SK-N-SH (cell line): Measurements from ENCODE around the gene CNDP2. TPM values are rescaled to one million over a fixed set of nuclear protein-coding genes. Genes with fewer than 3 reads are reported as not detected.

ENCODE experiments used
- CTCF ChIA-PET: fragments of 300-600, 350-600 bp; formaldehyde crosslinking; extraction: SDS; loops from one replicate; lab custom pipeline; 2021; lab: Yijun Ruan, JAX
- POLR2A ChIA-PET: fragments of 350-600 bp; sonication (Branson Sonifier 250); formaldehyde crosslinking; extraction: SDS; loops from one replicate; lab custom pipeline; 2020; ENCODE audit warnings: antibody characterized with exemption, inconsistent platforms; lab: Yijun Ruan, JAX
- DNase-seq: peaks from one replicate; pipeline ENCODE4 v3.0.0; 2012
- H2AFZ ChIP-seq: fragments of 200-600 bp; sonication (generic); 2 replicates; pipeline ENCODE4 v1.8.1; 2016; ENCODE audit warnings: antibody characterized with exemption, mild to moderate bottlenecking, low read depth
- H3F3A ChIP-seq: fragments of 200-600 bp; sonication (generic); replicated peaks from 2 replicates; pipeline ENCODE3; 2016; ENCODE audit warnings: antibody characterized with exemption, mild to moderate bottlenecking; ENCODE audit not compliant: insufficient read depth
- H3K27ac ChIP-seq, 2 experiments: fragments of 200-500 bp in 1 of 2; fragments of 200-600 bp in 1 of 2; sonication (Bioruptor generic) in 1 of 2; sonication (generic), shearing (Covaris generic) in 1 of 2; 2 replicates each; pipeline versions ENCODE4 v1.5.1 to v1.6.1; 2014 to 2016; ENCODE audit warnings: low read depth in 2 of 2, inconsistent platforms in 1 of 2, low read length in 1 of 2, mild to moderate bottlenecking in 1 of 2, mixed read lengths in 1 of 2
- H3K27me3 ChIP-seq: fragments of 200-600 bp; sonication (generic), shearing (Covaris generic); 2 replicates; pipeline ENCODE4 v1.6.1; 2016; ENCODE audit warnings: mixed run types; ENCODE audit not compliant: insufficient read depth
- H3K36me3 ChIP-seq, 2 experiments: fragments of 200-500 bp in 1 of 2; fragments of 200-600 bp in 1 of 2; sonication (Bioruptor generic) in 1 of 2; sonication (generic) in 1 of 2; replicated peaks in 1 of 2; 2 replicates each; pipeline versions ENCODE3 to v1.5.1; 2014 to 2016; ENCODE audit warnings: low read length in 1 of 2, mild to moderate bottlenecking in 1 of 2; ENCODE audit not compliant: insufficient read depth in 2 of 2, control insufficient read depth in 1 of 2
- H3K4me1 ChIP-seq, 2 experiments: fragments of 200-500 bp in 1 of 2; fragments of 200-600 bp in 1 of 2; sonication (Bioruptor generic) in 1 of 2; sonication (generic), shearing (Covaris generic) in 1 of 2; 2 replicates each; pipeline versions ENCODE4 v1.5.1 to v1.6.1; 2014 to 2016; ENCODE audit warnings: low read depth in 1 of 2, low read length in 1 of 2, mixed run types in 1 of 2; ENCODE audit not compliant: insufficient read depth in 2 of 2, control insufficient read depth in 1 of 2
- H3K4me2 ChIP-seq: fragments of 200-600 bp; sonication (generic), shearing (Covaris generic); 2 replicates; pipeline ENCODE4 v1.6.1; 2017; ENCODE audit warnings: mixed run types
- H3K4me3 ChIP-seq, 2 experiments: fragments of 200-500 bp in 1 of 2; fragments of 200-600 bp in 1 of 2; sonication (Bioruptor generic) in 1 of 2; sonication (generic), shearing (Covaris generic) in 1 of 2; 2 replicates each; pipeline versions ENCODE4 v1.5.1 to v1.8.1; 2014 to 2016; ENCODE audit warnings: low read depth in 2 of 2, inconsistent platforms in 1 of 2, low read length in 1 of 2, mild to moderate bottlenecking in 1 of 2, mixed read lengths in 1 of 2, moderate library complexity in 1 of 2
- H3K79me2 ChIP-seq: fragments of 200-600 bp; sonication (generic); 2 replicates; pipeline ENCODE4 v1.8.1; 2017; ENCODE audit warnings: mild to moderate bottlenecking; ENCODE audit not compliant: insufficient read depth
- H3K9ac ChIP-seq: fragments of 200-600 bp; sonication (generic); 2 replicates; pipeline ENCODE4 v1.6.1; 2017; ENCODE audit warnings: mixed run types
- H3K9me2 ChIP-seq: fragments of 200-600 bp; sonication (generic); 2 replicates; pipeline ENCODE4 v1.6.1; 2017; ENCODE audit warnings: mixed run types
- H3K9me3 ChIP-seq: fragments of 200-600 bp; sonication (generic); 2 replicates; pipeline ENCODE4 v1.6.1; 2017; ENCODE audit warnings: mixed run types, mild to moderate bottlenecking, moderate library complexity
- H4K20me1 ChIP-seq: fragments of 200-600 bp; sonication (generic); 2 replicates; pipeline ENCODE4 v1.6.1; 2017; ENCODE audit warnings: mild to moderate bottlenecking, mixed run types; ENCODE audit not compliant: insufficient read depth
- CHD2 ChIP-seq: fragments of 150-350 bp; IDR thresholded peaks from 2 replicates; pipeline ENCODE4 v1.6.1; 2018; ENCODE audit warnings: low read length; ENCODE audit not compliant: partially characterized antibody
- ELF1 ChIP-seq: IDR thresholded peaks from 2 replicates; pipeline ENCODE4 v1.4.0; 2012
- EZH2phosphoT487 ChIP-seq: fragments of 200-600 bp; sonication (generic); IDR thresholded peaks from 2 replicates; pipeline ENCODE4 v1.6.1; 2017; ENCODE audit warnings: low read depth, mixed run types, mild to moderate bottlenecking, antibody characterized with exemption, moderate library complexity, borderline replicate concordance
- FOSL2 ChIP-seq: IDR thresholded peaks from 2 replicates; pipeline ENCODE4 v1.4.0; 2012; ENCODE audit warnings: low read depth, mild to moderate bottlenecking, moderate library complexity, borderline replicate concordance
- FOXM1 ChIP-seq: IDR thresholded peaks from 2 replicates; pipeline ENCODE4 v1.4.0; 2012; ENCODE audit warnings: low read depth, mild to moderate bottlenecking
- GATA2 ChIP-seq: sonication (generic); formaldehyde crosslinking; IDR thresholded peaks from 2 replicates; pipeline ENCODE4 v1.5.0; 2020; ENCODE audit warnings: mild to moderate bottlenecking, missing genetic modification reagents
- JUND ChIP-seq: IDR thresholded peaks from 2 replicates; pipeline ENCODE4 v1.4.0; 2012
- MEF2A ChIP-seq: IDR thresholded peaks from 2 replicates; pipeline ENCODE4 v1.4.0; 2012; ENCODE audit warnings: low read depth, borderline replicate concordance
- NFIC ChIP-seq: IDR thresholded peaks from 2 replicates; pipeline ENCODE4 v1.4.0; 2012; ENCODE audit warnings: borderline replicate concordance
- NRF1 ChIP-seq: IDR thresholded peaks from 2 replicates; pipeline ENCODE4 v1.6.1; 2012; ENCODE audit warnings: low read depth, mild to moderate bottlenecking, low read length
- RFX5 ChIP-seq: IDR thresholded peaks from 2 replicates; pipeline ENCODE4 v1.6.1; 2012; ENCODE audit warnings: mild to moderate bottlenecking, improper control_type of control experiment, low read length
- RXRA ChIP-seq: IDR thresholded peaks from 2 replicates; pipeline ENCODE4 v1.4.0; 2012; ENCODE audit warnings: low read depth, mild to moderate bottlenecking, borderline replicate concordance
- SIN3A ChIP-seq: IDR thresholded peaks from 2 replicates; pipeline ENCODE4 v1.6.1; 2012; ENCODE audit warnings: low read depth, mild to moderate bottlenecking, low read length, moderate library complexity, borderline replicate concordance
- TAF1 ChIP-seq: IDR thresholded peaks from 2 replicates; pipeline ENCODE4 v1.6.1; 2012; ENCODE audit warnings: low read depth, mild to moderate bottlenecking, low read length, moderate library complexity, borderline replicate concordance
- TCF12 ChIP-seq: IDR thresholded peaks from 2 replicates; pipeline ENCODE4 v1.4.0; 2012
- TEAD4 ChIP-seq: IDR thresholded peaks from 2 replicates; pipeline ENCODE4 v1.4.0; 2012; ENCODE audit warnings: mild to moderate bottlenecking, borderline replicate concordance; ENCODE audit not compliant: insufficient read depth
- YY1 ChIP-seq: IDR thresholded peaks from 2 replicates; pipeline ENCODE4 v1.4.0; 2012; ENCODE audit warnings: low read depth, mild to moderate bottlenecking
- WGBS: methylation state at CpG from one replicate; pipeline ENCODE4 v1.1.6; 2017; ENCODE audit warnings: low lambda C conversion rate; 5-methylcytosine and 5-hydroxymethylcytosine counted together
- polyA plus RNA-seq, 3 experiments: library from polyadenylated mRNA; depleted of rRNA; stranded (reverse); fragments of >200 nt; gene quantifications; 2 replicates each; pipeline ENCODE4 v1.2.3, GENCODE V29; 2012
- TF ChIP-seq, protein P1 (sequence below): IDR thresholded peaks from 2 replicates; pipeline ENCODE4; 2012
- TF ChIP-seq, protein P2 (sequence below): IDR thresholded peaks from 2 replicates; pipeline ENCODE4 v1.6.1; 2012; ENCODE audit warnings: mild to moderate bottlenecking, low read depth, low read length, moderate library complexity
- TF ChIP-seq, protein P3 (sequence below): fragments of 150-350 bp; IDR thresholded peaks from 2 replicates; pipeline ENCODE4 v1.6.1; 2016; ENCODE audit warnings: mild to moderate bottlenecking, low read depth, low read length

Gene CNDP2
- polyA plus RNA-seq, 1 of the 3 experiments (the other 2 are of a cell fraction) = 78.5 TPM

DNA sequence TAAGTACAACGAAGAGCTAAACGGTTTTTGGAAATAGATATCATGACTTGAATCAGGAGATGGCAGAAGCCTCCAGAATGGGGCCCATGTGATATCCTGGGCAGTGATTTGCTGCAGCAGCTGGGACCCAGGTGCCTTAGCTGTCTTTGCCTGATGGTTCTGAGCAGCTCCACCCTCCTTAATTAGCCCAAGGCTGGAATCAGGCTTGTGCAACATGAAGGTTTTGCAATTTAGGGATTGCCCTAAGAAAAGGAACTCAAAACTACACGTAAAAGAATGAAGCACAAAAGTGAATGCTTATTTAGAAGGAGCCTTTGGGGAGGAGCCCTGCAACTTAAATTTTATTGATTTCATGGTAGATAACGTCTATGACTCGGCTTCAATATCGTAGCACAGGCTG, 17.3 kb upstream of the CNDP2 start:
- no peak overlapping the region for H3K4me2 ChIP-seq
- no peaks in the 10 kb centered on the region for H3K79me2 ChIP-seq
- H3K9me2 ChIP-seq = no peaks in the 10 kb centered on the region
- H3K4me3 ChIP-seq = no peak overlapping the region
- H2AFZ ChIP-seq = no peak overlapping the region
- H3F3A ChIP-seq = no peaks in the 10 kb centered on the region
- DNase-seq = no peak
- ChIA-PET CTCF (interaction anchor here (0.9 kb wide), 1 partner anchor 282 kb away, joined by 3 read pairs; no protein-coding TSS in a partner anchor), POLR2A (no interaction called here)
- no peak overlapping the region for H3K9ac ChIP-seq
- 7% methylated on average over 6 of the region's 6 CpGs for WGBS
- H3K36me3 ChIP-seq = no peaks in the 10 kb centered on the region
- no peaks in the 10 kb centered on the region for H3K9me3 ChIP-seq
- H3K27me3 ChIP-seq = peaks cover 46% of the 10 kb centered on the region; the same call in 1 of the 2 replicates
- no peaks in the 10 kb centered on the region for H4K20me1 ChIP-seq
- TF ChIP-seq NFIC (no peak), EZH2phosphoT487 (no peak), SIN3A (no peak), YY1 (no peak), GATA2 (CRISPR knock-in tag) (no peak), FOXM1 (no peak), RFX5 (no peak), TEAD4 (no peak), ELF1 (no peak), RXRA (no peak), CHD2 (no peak), TCF12 (no peak), TAF1 (no peak), NRF1 (no peak), FOSL2 (no peak), MEF2A (no peak), JUND (no peak)
- TF ChIP-seq, protein P1, sequence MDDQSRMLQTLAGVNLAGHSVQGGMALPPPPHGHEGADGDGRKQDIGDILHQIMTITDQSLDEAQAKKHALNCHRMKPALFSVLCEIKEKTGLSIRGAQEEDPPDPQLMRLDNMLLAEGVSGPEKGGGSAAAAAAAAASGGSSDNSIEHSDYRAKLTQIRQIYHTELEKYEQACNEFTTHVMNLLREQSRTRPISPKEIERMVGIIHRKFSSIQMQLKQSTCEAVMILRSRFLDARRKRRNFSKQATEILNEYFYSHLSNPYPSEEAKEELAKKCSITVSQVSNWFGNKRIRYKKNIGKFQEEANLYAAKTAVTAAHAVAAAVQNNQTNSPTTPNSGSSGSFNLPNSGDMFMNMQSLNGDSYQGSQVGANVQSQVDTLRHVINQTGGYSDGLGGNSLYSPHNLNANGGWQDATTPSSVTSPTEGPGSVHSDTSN = no peak
- TF ChIP-seq, protein P2, sequence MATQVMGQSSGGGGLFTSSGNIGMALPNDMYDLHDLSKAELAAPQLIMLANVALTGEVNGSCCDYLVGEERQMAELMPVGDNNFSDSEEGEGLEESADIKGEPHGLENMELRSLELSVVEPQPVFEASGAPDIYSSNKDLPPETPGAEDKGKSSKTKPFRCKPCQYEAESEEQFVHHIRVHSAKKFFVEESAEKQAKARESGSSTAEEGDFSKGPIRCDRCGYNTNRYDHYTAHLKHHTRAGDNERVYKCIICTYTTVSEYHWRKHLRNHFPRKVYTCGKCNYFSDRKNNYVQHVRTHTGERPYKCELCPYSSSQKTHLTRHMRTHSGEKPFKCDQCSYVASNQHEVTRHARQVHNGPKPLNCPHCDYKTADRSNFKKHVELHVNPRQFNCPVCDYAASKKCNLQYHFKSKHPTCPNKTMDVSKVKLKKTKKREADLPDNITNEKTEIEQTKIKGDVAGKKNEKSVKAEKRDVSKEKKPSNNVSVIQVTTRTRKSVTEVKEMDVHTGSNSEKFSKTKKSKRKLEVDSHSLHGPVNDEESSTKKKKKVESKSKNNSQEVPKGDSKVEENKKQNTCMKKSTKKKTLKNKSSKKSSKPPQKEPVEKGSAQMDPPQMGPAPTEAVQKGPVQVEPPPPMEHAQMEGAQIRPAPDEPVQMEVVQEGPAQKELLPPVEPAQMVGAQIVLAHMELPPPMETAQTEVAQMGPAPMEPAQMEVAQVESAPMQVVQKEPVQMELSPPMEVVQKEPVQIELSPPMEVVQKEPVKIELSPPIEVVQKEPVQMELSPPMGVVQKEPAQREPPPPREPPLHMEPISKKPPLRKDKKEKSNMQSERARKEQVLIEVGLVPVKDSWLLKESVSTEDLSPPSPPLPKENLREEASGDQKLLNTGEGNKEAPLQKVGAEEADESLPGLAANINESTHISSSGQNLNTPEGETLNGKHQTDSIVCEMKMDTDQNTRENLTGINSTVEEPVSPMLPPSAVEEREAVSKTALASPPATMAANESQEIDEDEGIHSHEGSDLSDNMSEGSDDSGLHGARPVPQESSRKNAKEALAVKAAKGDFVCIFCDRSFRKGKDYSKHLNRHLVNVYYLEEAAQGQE = no peak
- TF ChIP-seq, protein P3, sequence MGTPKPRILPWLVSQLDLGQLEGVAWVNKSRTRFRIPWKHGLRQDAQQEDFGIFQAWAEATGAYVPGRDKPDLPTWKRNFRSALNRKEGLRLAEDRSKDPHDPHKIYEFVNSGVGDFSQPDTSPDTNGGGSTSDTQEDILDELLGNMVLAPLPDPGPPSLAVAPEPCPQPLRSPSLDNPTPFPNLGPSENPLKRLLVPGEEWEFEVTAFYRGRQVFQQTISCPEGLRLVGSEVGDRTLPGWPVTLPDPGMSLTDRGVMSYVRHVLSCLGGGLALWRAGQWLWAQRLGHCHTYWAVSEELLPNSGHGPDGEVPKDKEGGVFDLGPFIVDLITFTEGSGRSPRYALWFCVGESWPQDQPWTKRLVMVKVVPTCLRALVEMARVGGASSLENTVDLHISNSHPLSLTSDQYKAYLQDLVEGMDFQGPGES = no peak
- no peak overlapping the region for H3K27ac ChIP-seq
- H3K4me1 ChIP-seq = no peaks in the 10 kb centered on the region
